Kidney epithelial cell (primary cell): ENCODE data around the gene TELO2. TPM values are rescaled to one million over a fixed set of nuclear protein-coding genes. Genes with fewer than 3 reads are reported as not detected.

Experiments used
- DNase-seq: peaks from one replicate; pipeline ENCODE4 v3.0.0-alpha.2; 2010; ENCODE audit warnings: low read depth
- H3K27me3 ChIP-seq: 2 replicates; pipeline ENCODE4 v1.6.0; 2011; ENCODE audit warnings: low read length; ENCODE audit not compliant: control insufficient read depth, insufficient read depth
- H3K36me3 ChIP-seq: 2 replicates; pipeline ENCODE4 v1.5.1; 2011; ENCODE audit warnings: low read length; ENCODE audit not compliant: control insufficient read depth, insufficient read depth
- H3K4me3 ChIP-seq: 2 replicates; pipeline ENCODE4 v1.5.1; 2011; ENCODE audit warnings: low read depth, mild to moderate bottlenecking, control low read depth, low read length
- total RNA-seq: library from RNA; depleted of rRNA; stranded (reverse); fragments of >200 nt; gene quantifications from 2 replicates; pipeline ENCODE4 v1.2.3, GENCODE V29; 2015
- TF ChIP-seq, protein P1 (sequence below): IDR thresholded peaks from 2 replicates; pipeline ENCODE4 v1.5.1; 2011; ENCODE audit warnings: mild to moderate bottlenecking, moderate library complexity, low read length, control low read depth, inconsistent platforms; ENCODE audit not compliant: insufficient read depth, poor library complexity, severe bottlenecking

Gene TELO2
- total RNA-seq, 1 donor from 2014 or later, result 23.1 TPM

- Histone ChIP-seq H3K4me3 (no peak overlapping the region), H3K36me3 (no peaks in the 10 kb centered on the region), H3K27me3 (no peaks in the 10 kb centered on the region)
- DNase-seq, result no peak
- TF ChIP-seq, protein P1, sequence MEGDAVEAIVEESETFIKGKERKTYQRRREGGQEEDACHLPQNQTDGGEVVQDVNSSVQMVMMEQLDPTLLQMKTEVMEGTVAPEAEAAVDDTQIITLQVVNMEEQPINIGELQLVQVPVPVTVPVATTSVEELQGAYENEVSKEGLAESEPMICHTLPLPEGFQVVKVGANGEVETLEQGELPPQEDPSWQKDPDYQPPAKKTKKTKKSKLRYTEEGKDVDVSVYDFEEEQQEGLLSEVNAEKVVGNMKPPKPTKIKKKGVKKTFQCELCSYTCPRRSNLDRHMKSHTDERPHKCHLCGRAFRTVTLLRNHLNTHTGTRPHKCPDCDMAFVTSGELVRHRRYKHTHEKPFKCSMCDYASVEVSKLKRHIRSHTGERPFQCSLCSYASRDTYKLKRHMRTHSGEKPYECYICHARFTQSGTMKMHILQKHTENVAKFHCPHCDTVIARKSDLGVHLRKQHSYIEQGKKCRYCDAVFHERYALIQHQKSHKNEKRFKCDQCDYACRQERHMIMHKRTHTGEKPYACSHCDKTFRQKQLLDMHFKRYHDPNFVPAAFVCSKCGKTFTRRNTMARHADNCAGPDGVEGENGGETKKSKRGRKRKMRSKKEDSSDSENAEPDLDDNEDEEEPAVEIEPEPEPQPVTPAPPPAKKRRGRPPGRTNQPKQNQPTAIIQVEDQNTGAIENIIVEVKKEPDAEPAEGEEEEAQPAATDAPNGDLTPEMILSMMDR, result no peak
Observed at GRCh38 chr16:1537763-1538289, 44.7 kb downstream of the TELO2 start.

GRCh38 chr16:1538804-1539520 is 45.8 kb downstream of the TELO2 start:
- no peaks in the 10 kb centered on the region for H3K36me3 ChIP-seq
- no peak overlapping the region for H3K4me3 ChIP-seq
- DNase-seq, result no peak
- TF ChIP-seq, protein P1, result no peak
- H3K27me3 ChIP-seq, result no peaks in the 10 kb centered on the region

- TF ChIP-seq, protein P1, result no peak
- DNase-seq, result no peak
- H3K36me3 ChIP-seq, result no peaks in the 10 kb centered on the region
Observed at GRCh38 chr16:1539720-1540555, 46.8 kb downstream of the TELO2 start.

GRCh38 chr16:1540556-1540855 is 47.3 kb downstream of the TELO2 start:
- TF ChIP-seq, protein P1, result no peak
- Histone ChIP-seq H3K27me3 (no peaks in the 10 kb centered on the region), H3K4me3 (no peak overlapping the region), H3K36me3 (no peaks in the 10 kb centered on the region)
- no peak for DNase-seq

More at GRCh38 chr16:1539720-1540555, 46.8 kb downstream of the TELO2 start:
- no peak overlapping the region for H3K4me3 ChIP-seq
- H3K27me3 ChIP-seq, result no peaks in the 10 kb centered on the region

DNA sequence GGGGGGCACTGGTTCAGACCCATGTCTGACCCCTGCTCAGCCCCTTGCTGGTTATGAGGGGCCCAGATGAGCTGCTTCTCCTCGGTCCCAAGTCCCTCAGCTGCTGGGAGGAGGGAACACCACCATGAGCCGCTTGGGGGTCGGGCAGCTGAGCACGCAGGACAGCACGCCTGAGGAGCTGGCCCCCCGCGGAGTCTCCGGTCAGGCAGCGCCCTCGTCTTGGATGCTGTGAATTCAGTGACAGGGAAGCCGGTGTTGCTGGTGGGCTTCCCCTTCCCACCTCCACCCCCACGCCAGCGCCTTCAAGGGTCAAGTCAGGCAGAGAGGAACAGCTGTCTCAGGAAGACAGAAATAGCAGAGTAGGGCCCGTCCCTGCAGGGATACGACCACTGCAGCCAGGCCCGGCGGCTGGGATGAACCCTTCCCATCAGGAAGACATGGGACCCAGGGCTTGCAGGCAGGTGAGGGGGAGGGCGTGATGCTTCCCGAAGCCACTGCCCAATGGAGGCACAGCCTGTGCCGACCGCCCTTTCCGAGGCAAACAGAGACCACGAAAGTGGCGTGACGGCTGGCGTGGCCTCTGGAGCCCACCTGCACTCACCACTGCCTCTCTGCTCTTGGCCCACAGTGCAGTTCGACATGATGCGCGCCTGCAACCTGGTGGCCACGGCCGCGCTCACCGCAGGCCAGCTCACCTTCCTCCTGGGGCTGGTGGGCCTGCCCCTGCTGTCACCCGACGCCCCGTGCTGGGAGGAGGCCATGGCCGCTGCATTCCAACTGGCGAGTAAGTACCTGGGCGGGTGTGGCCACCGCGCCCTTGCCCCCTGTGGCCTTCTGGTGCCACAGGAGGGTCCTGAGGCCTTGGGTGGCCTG is 48.4 kb downstream of the TELO2 start:
- H3K4me3 ChIP-seq, result no peak overlapping the region
- H3K27me3 ChIP-seq, result no peaks in the 10 kb centered on the region
- TF ChIP-seq, protein P1, result no peak
- no peak for DNase-seq
- H3K36me3 ChIP-seq, result no peaks in the 10 kb centered on the region
